Stimulated activated CD8-positive, alpha-beta memory T cell treated with anti-CD3 and anti-CD28 coated beads, Interleukin-12 subunit alpha, Interleukin-12 subunit beta, amount 100 ng/mL, for 4 hours (primary cell): Measurements from ENCODE around the gene LYZ.

Experiments
- DNase-seq: peaks from one replicate; pipeline ENCODE4 v3.0.0-alpha.2; 2020; ENCODE audit warnings: low read depth

Gene LYZ

GRCh38 chr12:69388371-69388770 is 40.2 kb downstream of the LYZ start:
- no peak for DNase-seq

GRCh38 chr12:69389831-69390230 is 41.6 kb downstream of the LYZ start:
- no peak for DNase-seq

GRCh38 chr12:69392179-69392928 is 44.2 kb downstream of the LYZ start:
- DNase-seq: no peak

- DNase-seq: no peak
Observed at GRCh38 chr12:69396041-69396440, 47.9 kb downstream of the LYZ start.

GRCh38 chr12:69396963-69397362 is 48.8 kb downstream of the LYZ start:
- no peak for DNase-seq

- DNase-seq: no peak
Observed at GRCh38 chr12:69397978-69398377, 49.8 kb downstream of the LYZ start.

- DNase-seq: no peak
Observed at GRCh38 chr12:69401940-69402339, 53.8 kb downstream of the LYZ start.
